ENCODE measurements around the gene SLC35F1.
"Not testable (repeated sequence)": the region's sequence is repeated elsewhere in the genome, so short reads cannot be mapped to it uniquely, and the experiment has no call there.

- not testable (repeated sequence) for TF ChIP-seq CTCF, EZH2, EZH2phosphoT487 (IDR thresholded peaks at IDR 0.05)
Observed at GRCh38 chr6:118037479-118037878, 130.4 kb downstream of the SLC35F1 start.
